DOHH2 (cell line): ENCODE measurements around the gene CFAP221.

Experiments used
- H3F3A ChIP-seq: fragments of 200-600 bp; sonication (generic), shearing (Covaris generic); 2 replicates; pipeline ENCODE4 v1.6.0; 2016; ENCODE audit warnings: antibody characterized with exemption, mild to moderate bottlenecking; ENCODE audit not compliant: control insufficient read depth, insufficient read depth
- H3K27ac ChIP-seq: fragments of 200-600 bp; sonication (generic); 2 replicates; pipeline ENCODE4 v1.5.1; 2014; ENCODE audit warnings: low read depth, mild to moderate bottlenecking, low read length, moderate library complexity
- H3K27me3 ChIP-seq: fragments of 200-600 bp; sonication (generic); 2 replicates; pipeline ENCODE4 v1.6.1; 2014; ENCODE audit warnings: mild to moderate bottlenecking, low read length, mixed read lengths; ENCODE audit not compliant: control insufficient read depth
- H3K36me3 ChIP-seq: fragments of 200-600 bp; sonication (generic); 2 replicates; pipeline ENCODE4 v1.6.1; 2014; ENCODE audit warnings: mild to moderate bottlenecking, low read length, moderate library complexity, mixed read lengths; ENCODE audit not compliant: control insufficient read depth
- H3K4me1 ChIP-seq: fragments of 200-600 bp; sonication (generic); 2 replicates; pipeline ENCODE4 v1.6.1; 2014; ENCODE audit warnings: mild to moderate bottlenecking, low read length, mixed read lengths; ENCODE audit not compliant: control insufficient read depth
- H3K4me2 ChIP-seq: fragments of 200-600 bp; sonication (generic); 2 replicates; pipeline ENCODE4 v1.6.0; 2014; ENCODE audit warnings: mild to moderate bottlenecking, low read length, moderate library complexity
- H3K4me3 ChIP-seq: fragments of 200-600 bp; sonication (generic); 2 replicates; pipeline ENCODE4 v1.5.1; 2014; ENCODE audit warnings: mild to moderate bottlenecking, low read length, mixed read lengths
- H3K79me2 ChIP-seq: fragments of 200-600 bp; sonication (generic); 2 replicates; pipeline ENCODE4 v1.6.1; 2014; ENCODE audit warnings: mild to moderate bottlenecking, low read length, mixed read lengths; ENCODE audit not compliant: control insufficient read depth
- H3K9me2 ChIP-seq: fragments of 200-600 bp; sonication (generic); replicated peaks from 2 replicates; pipeline ENCODE4 v1.6.1; 2014; ENCODE audit warnings: mild to moderate bottlenecking, low read length, mixed read lengths; ENCODE audit not compliant: control insufficient read depth
- H3K9me3 ChIP-seq: fragments of 200-600 bp; sonication (generic); 2 replicates; pipeline ENCODE4 v1.6.1; 2014; ENCODE audit warnings: antibody characterized with exemption, low read length, mixed read lengths; ENCODE audit not compliant: control insufficient read depth, insufficient read depth
- H4K20me1 ChIP-seq: fragments of 200-600 bp; sonication (generic); 2 replicates; pipeline ENCODE4 v1.6.0; 2014; ENCODE audit warnings: low read depth, mild to moderate bottlenecking, antibody characterized with exemption, low read length, moderate library complexity; ENCODE audit not compliant: control insufficient read depth, insufficient read depth
- EZH2phosphoT487 ChIP-seq: fragments of 200-600 bp; sonication (generic); IDR thresholded peaks from 2 replicates; pipeline ENCODE4 v1.6.1; 2017; ENCODE audit warnings: borderline replicate concordance, mild to moderate bottlenecking, antibody characterized with exemption, low read length, moderate library complexity, mixed read lengths
- TF ChIP-seq, protein P1 (sequence below): fragments of 200-600 bp; sonication (generic); IDR thresholded peaks from one replicate; pipeline ENCODE4 v1.5.1; 2014; ENCODE audit warnings: antibody characterized with exemption, mild to moderate bottlenecking, low read depth, low read length; ENCODE audit not compliant: poor library complexity, severe bottlenecking

Gene CFAP221

GRCh38 chr2:119694845-119695521 is 150.7 kb downstream of the CFAP221 start:
- 0 out of 2 replicates have a peak, but pooled peaks cover 4% of the 10 kb centered on the region for H3K27me3 ChIP-seq
- peaks cover 6% of the 10 kb centered on the region for H3K4me1 ChIP-seq
- TF ChIP-seq, protein P1, sequence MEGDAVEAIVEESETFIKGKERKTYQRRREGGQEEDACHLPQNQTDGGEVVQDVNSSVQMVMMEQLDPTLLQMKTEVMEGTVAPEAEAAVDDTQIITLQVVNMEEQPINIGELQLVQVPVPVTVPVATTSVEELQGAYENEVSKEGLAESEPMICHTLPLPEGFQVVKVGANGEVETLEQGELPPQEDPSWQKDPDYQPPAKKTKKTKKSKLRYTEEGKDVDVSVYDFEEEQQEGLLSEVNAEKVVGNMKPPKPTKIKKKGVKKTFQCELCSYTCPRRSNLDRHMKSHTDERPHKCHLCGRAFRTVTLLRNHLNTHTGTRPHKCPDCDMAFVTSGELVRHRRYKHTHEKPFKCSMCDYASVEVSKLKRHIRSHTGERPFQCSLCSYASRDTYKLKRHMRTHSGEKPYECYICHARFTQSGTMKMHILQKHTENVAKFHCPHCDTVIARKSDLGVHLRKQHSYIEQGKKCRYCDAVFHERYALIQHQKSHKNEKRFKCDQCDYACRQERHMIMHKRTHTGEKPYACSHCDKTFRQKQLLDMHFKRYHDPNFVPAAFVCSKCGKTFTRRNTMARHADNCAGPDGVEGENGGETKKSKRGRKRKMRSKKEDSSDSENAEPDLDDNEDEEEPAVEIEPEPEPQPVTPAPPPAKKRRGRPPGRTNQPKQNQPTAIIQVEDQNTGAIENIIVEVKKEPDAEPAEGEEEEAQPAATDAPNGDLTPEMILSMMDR, result no peak
- no peak for TF ChIP-seq EZH2phosphoT487
- no peaks in the 10 kb centered on the region for H3K79me2 ChIP-seq
- H3K4me3 ChIP-seq, result no peak overlapping the region
- no peaks in the 10 kb centered on the region for H3F3A ChIP-seq
- H3K36me3 ChIP-seq, result no peaks in the 10 kb centered on the region
- H3K27ac ChIP-seq, result no peak overlapping the region
- no peaks in the 10 kb centered on the region for H3K9me3 ChIP-seq
- no peak overlapping the region for H3K4me2 ChIP-seq
- no peaks in the 10 kb centered on the region for H4K20me1 ChIP-seq
- no peaks in the 10 kb centered on the region for H3K9me2 ChIP-seq

DNA sequence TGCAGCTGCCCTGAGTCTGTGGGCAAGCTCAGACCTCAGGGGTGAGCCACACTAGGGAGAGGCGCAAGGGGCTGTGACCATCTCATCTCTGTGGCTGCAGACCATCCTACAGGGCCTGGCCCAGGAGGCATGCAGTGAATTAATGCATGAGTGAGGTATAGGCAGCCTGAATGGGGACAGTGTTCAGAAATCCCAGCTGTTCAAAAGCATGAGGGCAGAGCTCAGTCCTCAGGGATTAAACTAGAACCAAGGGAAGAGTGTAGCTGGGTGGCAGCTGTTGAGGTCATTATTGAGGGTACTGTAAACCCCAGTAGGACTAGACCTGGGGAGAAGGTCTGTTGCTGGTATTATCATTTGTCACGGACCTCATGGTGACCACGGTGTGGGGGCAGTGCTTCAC is 151.8 kb downstream of the CFAP221 start:
- no peak overlapping the region for H3K27ac ChIP-seq
- H3K9me2 ChIP-seq, result no peaks in the 10 kb centered on the region
- no peak for TF ChIP-seq EZH2phosphoT487
- TF ChIP-seq, protein P1, result no peak
- no peaks in the 10 kb centered on the region for H3K36me3 ChIP-seq
- peaks cover 6% of the 10 kb centered on the region for H3K4me1 ChIP-seq
- no peaks in the 10 kb centered on the region for H3F3A ChIP-seq
- H3K4me3 ChIP-seq, result no peak overlapping the region
- no peaks in the 10 kb centered on the region for H3K79me2 ChIP-seq
- no peak overlapping the region for H3K4me2 ChIP-seq
- H3K9me3 ChIP-seq, result no peaks in the 10 kb centered on the region
- H4K20me1 ChIP-seq, result no peaks in the 10 kb centered on the region
- H3K27me3 ChIP-seq, result 0 out of 2 replicates have a peak, but pooled peaks cover 4% of the 10 kb centered on the region

- H3F3A ChIP-seq, result no peaks in the 10 kb centered on the region
- TF ChIP-seq EZH2phosphoT487, result no peak
- TF ChIP-seq, protein P1, result no peak
- no peak overlapping the region for H3K4me3 ChIP-seq
- no peaks in the 10 kb centered on the region for H3K9me3 ChIP-seq
- H3K79me2 ChIP-seq, result no peaks in the 10 kb centered on the region
- no peak overlapping the region for H3K27ac ChIP-seq
- H3K27me3 ChIP-seq, result 0 out of 2 replicates have a peak, but pooled peaks cover 4% of the 10 kb centered on the region
- no peak overlapping the region for H3K4me2 ChIP-seq
- no peaks in the 10 kb centered on the region for H4K20me1 ChIP-seq
- no peaks in the 10 kb centered on the region for H3K9me2 ChIP-seq
- peaks cover 6% of the 10 kb centered on the region for H3K4me1 ChIP-seq
- H3K36me3 ChIP-seq, result no peaks in the 10 kb centered on the region
Measured at GRCh38 chr2:119696494-119697030, 152.3 kb downstream of the CFAP221 start.
